Amygdala (tissue), 56 donors: ENCODE results near the gene NDRG4.
A peak's percentile ranks its signal among the peaks of the same experiment; 100 is the strongest.

Experiments
- DNase-seq, 56 donors: peaks; one replicate each; lab custom pipeline; 2025; lab: John Stamatoyannopoulos, UW

The NDRG4 gene

GRCh38 chr16:58507963-58508670 lies 8.2 kb downstream of the NDRG4 start:
- DNase-seq, result no peak

DNA sequence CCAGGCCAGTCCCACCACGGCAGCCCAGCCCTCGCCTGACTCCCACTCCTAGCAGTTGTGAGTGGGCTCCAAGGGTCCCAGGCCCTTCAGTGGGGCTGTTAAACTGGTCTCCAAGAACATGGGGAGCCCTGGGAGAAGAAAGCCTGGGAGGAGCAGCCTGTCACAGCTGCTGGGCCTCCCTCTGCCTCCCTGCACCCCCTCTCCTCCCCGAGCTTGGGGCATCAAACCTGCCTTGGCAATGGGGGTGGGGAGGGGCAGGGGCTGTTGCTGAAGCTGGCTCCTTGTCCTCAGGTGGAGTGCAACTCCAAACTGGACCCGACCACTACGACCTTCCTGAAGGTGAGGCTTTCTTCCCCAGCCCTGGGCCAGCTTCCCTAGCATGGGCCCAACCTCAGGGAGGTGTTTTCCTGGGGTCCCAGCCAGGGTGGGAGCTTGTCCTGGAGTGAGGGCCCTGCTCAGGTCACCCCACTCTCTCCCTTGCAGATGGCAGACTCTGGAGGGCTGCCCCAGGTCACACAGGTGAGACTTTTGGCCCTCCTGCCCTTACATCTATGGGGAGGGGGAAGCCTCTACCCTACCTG lies 8.8 kb downstream of the NDRG4 start:
- no peak for DNase-seq

- DNase-seq, result no peak
Measured at GRCh38 chr16:58509256-58510096, 9.5 kb downstream of the NDRG4 start.

GRCh38 chr16:58510097-58510775 lies 10.3 kb downstream of the NDRG4 start:
- DNase-seq, result no peak

DNA sequence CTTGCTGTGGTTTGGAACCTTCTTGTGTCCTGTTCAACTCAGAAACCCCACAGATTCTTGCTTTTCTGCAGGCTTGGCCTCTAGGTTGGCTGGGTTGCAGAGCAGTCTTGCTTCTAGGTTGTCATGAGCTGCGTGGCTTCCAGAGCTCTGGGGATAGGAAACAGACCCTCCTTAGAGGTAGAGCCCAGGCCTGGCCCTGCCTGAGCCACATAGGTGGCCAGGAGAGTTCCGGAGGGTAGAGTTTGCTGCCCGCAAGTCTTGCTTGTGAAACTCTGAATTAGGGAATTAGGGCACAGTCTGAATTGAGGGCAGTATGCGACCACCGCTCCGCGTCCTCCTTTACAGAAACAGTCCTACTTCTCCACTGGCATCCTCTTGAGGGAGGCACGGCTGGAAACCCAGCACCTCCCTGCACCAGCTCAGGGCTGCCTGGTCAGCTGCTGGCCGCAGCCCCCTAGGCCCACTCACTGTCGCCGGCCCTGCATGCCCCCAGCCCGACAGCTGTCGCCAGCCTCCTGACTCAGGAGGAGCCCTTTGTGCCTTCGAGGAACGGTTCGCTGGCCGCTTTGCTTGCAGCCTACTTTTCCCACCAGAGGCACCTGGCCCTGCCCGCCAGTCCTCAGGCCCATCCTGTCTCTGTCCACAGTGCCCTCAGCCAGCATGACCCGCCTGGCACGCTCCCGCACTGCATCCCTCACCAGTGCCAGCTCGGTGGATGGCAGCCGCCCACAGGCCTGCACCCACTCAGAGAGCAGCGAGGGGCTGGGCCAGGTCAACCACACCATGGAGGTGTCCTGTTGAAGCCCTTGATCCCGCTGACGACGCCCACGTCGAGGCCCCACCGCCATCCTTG lies 11.1 kb downstream of the NDRG4 start:
- DNase-seq, result no peak

DNA sequence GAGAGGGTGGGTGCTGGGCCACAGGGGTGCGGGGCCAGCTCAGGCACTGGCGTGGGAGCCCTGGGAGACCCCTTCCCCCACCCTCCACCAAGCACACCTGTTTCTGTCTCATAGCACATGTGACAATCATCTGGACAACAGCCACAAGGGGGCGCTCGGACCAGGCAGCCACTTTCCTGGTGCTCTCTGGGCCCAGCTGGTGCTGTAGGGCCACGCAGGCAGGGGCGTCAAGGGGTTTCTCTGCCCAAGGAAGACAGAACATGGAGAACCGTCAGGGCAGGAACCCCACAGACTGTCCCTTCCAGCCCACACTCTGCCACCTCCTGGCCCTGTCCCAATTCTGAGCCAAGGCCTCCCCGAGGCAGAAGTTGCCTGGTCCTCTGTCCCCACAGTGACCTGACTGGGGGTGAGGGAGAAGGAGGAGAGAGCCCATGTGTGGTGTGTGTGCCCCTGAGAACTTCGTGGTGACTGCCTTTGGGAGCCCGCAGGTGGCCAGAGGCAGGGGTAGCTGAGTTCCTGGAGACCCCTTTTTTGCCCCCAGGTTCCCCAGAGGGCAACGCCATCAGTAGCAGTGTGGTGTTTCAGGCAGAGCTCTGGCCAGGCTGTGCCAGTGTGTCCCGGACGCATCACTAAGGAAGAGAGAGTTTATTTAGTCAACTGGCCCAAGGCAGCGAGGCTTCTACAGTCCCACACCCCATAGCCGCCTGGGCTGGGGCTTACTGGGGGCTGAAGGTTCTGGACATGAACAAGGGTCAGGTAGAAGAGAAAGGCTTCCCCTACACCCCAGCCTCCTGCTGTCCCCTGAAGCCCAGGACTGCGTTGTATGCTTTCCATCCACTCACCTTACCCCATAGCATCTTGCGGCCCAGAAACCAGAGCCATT lies 12.2 kb downstream of the NDRG4 start:
- DNase-seq, result peak in 36 of 56 donors; percentile 25 to 81 (median 48)

- no peak for DNase-seq
Measured at GRCh38 chr16:58513874-58514273, 13.9 kb downstream of the NDRG4 start.

DNA sequence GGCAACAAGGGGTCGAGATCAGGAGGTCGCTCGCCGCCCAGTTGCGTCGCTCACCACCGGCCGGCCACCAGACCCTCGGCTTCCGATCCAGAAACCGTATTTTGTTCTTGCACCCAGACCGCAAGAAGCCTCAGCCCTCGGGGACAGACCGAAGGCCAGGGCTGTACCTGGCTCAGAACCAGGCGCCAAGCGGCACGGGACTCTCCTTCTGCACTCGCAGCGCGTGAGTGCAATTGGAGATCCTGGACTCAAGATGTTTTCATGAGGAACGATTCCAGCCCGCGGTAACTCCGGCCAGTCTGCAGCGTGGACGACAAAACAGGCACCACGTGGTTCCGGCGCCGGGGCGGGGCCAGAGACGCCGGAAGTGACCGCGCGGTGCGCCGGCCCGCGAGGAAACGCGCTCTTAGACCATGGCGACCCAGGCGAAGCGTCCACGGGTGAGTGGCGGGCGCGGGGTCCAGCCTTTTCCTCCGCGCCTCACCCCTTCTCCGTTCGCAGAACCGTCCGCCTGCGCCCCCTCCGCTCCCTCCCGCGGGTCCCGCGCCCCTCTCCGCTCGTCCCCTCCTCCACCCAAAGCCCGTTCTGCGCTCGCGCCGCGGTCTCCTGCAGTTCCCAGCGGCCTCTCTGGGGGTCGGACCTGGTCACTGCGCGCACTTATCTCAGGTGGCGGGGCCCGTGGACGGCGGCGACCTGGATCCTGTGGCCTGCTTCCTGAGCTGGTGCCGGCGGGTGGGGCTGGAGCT lies 15.4 kb downstream of the NDRG4 start, which contains the start of gene SETD6:
Gene SETD6, plus strand, starts transcription at position 393 of the 746 bp plus-strand sequence. Its CDS starts 21 bp downstream, at position 414.
- DNase-seq, result peak; percentile 31 to 94 (median 79)

GRCh38 chr16:58515871-58516767 lies 16.2 kb downstream of the NDRG4 start:
- DNase-seq, result no peak

DNA sequence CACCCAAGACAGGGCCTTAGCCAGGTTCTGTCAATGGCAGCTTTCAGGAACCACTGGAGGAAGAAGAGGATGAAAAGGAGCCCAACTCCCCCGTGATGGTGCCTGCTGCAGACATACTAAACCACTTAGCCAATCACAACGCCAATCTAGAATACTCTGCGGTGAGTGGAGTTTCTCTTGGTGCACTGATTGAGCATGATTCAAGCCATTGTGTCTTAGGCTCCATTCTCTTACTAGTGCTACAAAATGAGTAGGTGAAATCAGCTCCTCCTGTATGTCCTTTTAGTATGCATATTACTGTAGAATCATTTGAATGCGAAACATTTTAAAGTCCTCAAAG lies 16.8 kb downstream of the NDRG4 start:
- DNase-seq, result no peak

DNA sequence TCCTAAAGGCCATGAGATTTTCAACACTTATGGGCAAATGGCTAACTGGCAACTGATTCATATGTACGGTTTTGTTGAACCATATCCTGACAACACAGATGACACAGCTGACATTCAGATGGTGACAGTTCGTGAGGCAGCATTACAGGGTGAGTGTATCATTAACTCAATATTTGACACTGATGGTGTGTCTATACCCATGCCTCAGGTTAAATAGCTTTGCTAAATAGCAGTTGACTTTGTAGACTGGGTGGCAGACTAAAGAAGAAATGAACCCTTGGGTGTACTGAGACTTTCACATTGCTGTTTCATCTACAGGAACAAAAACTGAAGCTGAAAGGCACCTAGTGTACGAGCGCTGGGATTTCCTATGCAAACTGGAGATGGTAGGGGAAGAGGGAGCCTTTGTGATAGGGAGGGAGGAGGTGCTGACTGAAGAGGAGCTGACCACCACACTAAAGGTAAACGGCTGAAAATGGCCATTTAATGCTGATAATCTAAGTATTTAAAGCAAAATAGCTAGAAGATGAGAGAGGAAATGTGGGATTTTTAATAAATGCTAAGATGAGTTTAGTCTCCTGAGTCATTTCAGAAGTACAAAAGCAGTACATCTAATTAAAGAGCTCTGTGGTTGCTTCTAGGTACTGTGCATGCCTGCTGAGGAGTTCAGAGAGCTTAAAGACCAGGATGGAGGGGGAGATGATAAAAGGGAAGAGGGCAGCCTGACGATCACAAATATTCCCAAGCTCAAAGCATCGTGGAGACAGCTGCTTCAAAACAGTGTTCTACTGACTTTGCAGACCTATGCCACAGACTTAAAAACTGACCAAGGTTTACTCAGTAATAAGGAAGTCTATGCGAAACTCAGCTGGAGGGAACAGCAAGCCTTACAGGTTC lies 18.4 kb downstream of the NDRG4 start:
- no peak for DNase-seq

- DNase-seq, result no peak
Measured at GRCh38 chr16:58518980-58519368, 19.0 kb downstream of the NDRG4 start.

DNA sequence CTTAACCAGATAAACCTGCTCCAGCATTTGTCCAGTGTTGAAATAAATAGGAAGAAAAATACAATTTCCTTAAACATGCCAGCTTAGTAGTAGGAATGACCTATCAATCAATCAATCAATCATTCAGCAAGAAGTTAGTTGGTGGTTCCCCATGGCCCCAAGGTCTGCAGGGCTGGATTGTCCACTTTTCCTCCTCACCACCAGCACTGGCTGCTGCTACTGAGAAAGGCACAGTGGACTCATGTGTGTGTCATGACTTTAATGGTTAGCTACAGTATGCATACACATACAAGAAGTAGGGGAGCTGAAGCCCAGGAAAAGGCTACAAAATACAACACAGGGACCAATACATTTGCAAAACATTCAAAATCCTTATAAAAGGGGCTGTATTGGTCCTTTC lies 19.8 kb downstream of the NDRG4 start:
- DNase-seq, result no peak

- DNase-seq, result no peak
Measured at GRCh38 chr16:58530179-58530578, 30.2 kb downstream of the NDRG4 start.

GRCh38 chr16:58532414-58532813 lies 32.5 kb downstream of the NDRG4 start:
- no peak for DNase-seq
